NCI-H2171 (cell line): ENCODE data around the gene DHX32.
A peak's percentile ranks its signal among the peaks of the same experiment; 100 is the strongest.

ENCODE experiments used
- DNase-seq: peaks from one replicate; lab custom pipeline; 2025; lab: John Stamatoyannopoulos, UW

The DHX32 gene

GRCh38 chr10:125811251-125811650, 69.8 kb downstream of the DHX32 start:
- no peak for DNase-seq

GRCh38 chr10:125808047-125808446, 73.0 kb downstream of the DHX32 start:
- DNase-seq: no peak

GRCh38 chr10:125802739-125803138, 78.4 kb downstream of the DHX32 start:
- DNase-seq: no peak

GRCh38 chr10:125802131-125802530, 79.0 kb downstream of the DHX32 start:
- DNase-seq: peak; percentile 12

- DNase-seq: no peak
Measured at GRCh38 chr10:125801574-125801973, 79.5 kb downstream of the DHX32 start.

GRCh38 chr10:125799451-125800182, 81.5 kb downstream of the DHX32 start:
- no peak for DNase-seq

- DNase-seq: no peak
Measured at GRCh38 chr10:125797994-125798662, 83.0 kb downstream of the DHX32 start.

GRCh38 chr10:125797424-125797823, 83.7 kb downstream of the DHX32 start:
- DNase-seq: no peak

- DNase-seq: no peak
Measured at GRCh38 chr10:125795637-125796190, 85.4 kb downstream of the DHX32 start.

- DNase-seq: no peak
Measured at GRCh38 chr10:125795128-125795527, 86.0 kb downstream of the DHX32 start.

GRCh38 chr10:125792342-125793300, 88.5 kb downstream of the DHX32 start:
- no peak for DNase-seq

- no peak for DNase-seq
Measured at GRCh38 chr10:125788156-125789034, 92.7 kb downstream of the DHX32 start.
